Liver (tissue), 3 donors: ENCODE measurements around the gene WSCD1.

Source experiments
- CTCF ChIP-seq: fragments of 150-350 bp; IDR thresholded peaks from 2 replicates; pipeline ENCODE4 v1.5.1; 2017; ENCODE audit warnings: improper control_type of control experiment, low read depth, low read length; ENCODE audit not compliant: missing input control
- GABPA ChIP-seq, 2 donors: IDR thresholded peaks in 1 of 2; conservative IDR thresholded peaks in 1 of 2; 2 replicates each; pipeline ENCODE4 v1.6.1; 2016; ENCODE audit warnings: antibody characterized with exemption in 2 of 2, mild to moderate bottlenecking in 1 of 2, moderate library complexity in 1 of 2
- RAD21 ChIP-seq, 2 donors: IDR thresholded peaks; 2 replicates each; pipeline ENCODE4 v1.6.1; 2016; ENCODE audit warnings: antibody characterized with exemption in 2 of 2, mild to moderate bottlenecking in 2 of 2
- REST ChIP-seq: IDR thresholded peaks from 2 replicates; pipeline ENCODE4 v1.6.1; 2016; ENCODE audit warnings: antibody characterized with exemption, mild to moderate bottlenecking
- RXRA ChIP-seq, 2 donors: IDR thresholded peaks; 2 replicates each; pipeline ENCODE4 v1.6.1; 2017 to 2018; ENCODE audit warnings: antibody characterized with exemption in 2 of 2, mild to moderate bottlenecking in 1 of 2
- YY1 ChIP-seq: IDR thresholded peaks from 2 replicates; pipeline ENCODE4 v1.6.1; 2016; ENCODE audit warnings: antibody characterized with exemption, mild to moderate bottlenecking
- TF ChIP-seq, protein P1 (sequence below): IDR thresholded peaks from 2 replicates; pipeline ENCODE4 v1.6.1; 2016; ENCODE audit warnings: antibody characterized with exemption
- TF ChIP-seq, protein P2 (sequence below): IDR thresholded peaks from 2 replicates; pipeline ENCODE4 v1.6.1; 2016; ENCODE audit warnings: antibody characterized with exemption
- donor health status: healthy.
- donor health status: healthy.

GRCh38 chr17:6044261-6044660 is 25.9 kb upstream of the WSCD1 start:
- TF ChIP-seq CTCF: no peak
- TF ChIP-seq REST: no peak
- no peak for TF ChIP-seq RXRA (IDR thresholded peaks at IDR 0.05)
- no peak for TF ChIP-seq YY1
- TF ChIP-seq GABPA (IDR thresholded peaks at IDR 0.05 in 1 of 2, conservative IDR thresholded peaks at IDR 0.05 in 1 of 2): no peak
- TF ChIP-seq, protein P1, sequence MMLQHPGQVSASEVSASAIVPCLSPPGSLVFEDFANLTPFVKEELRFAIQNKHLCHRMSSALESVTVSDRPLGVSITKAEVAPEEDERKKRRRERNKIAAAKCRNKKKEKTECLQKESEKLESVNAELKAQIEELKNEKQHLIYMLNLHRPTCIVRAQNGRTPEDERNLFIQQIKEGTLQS: no peak
- TF ChIP-seq RAD21 (IDR thresholded peaks at IDR 0.05): no peak
- TF ChIP-seq, protein P2, sequence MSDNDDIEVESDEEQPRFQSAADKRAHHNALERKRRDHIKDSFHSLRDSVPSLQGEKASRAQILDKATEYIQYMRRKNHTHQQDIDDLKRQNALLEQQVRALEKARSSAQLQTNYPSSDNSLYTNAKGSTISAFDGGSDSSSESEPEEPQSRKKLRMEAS: no peak
